NB4 (cell line): ENCODE results near the gene MYADML2.

Experiments used
- CTCF ChIP-seq: IDR thresholded peaks from one replicate; pipeline ENCODE4 v1.5.1; 2012; ENCODE audit warnings: low read depth, low read length
- MAX ChIP-seq: IDR thresholded peaks from 2 replicates; pipeline ENCODE4 v1.6.1; 2011; ENCODE audit warnings: low read depth, low read length
- MYC ChIP-seq: IDR thresholded peaks from 2 replicates; pipeline ENCODE4 v1.6.1; 2011; ENCODE audit warnings: low read depth, low read length
- POLR2A ChIP-seq: IDR thresholded peaks from 2 replicates; pipeline ENCODE4 v1.6.1; 2011; ENCODE audit warnings: mild to moderate bottlenecking; ENCODE audit not compliant: insufficient read length; ENCODE audit errors: extremely low read depth

DNA sequence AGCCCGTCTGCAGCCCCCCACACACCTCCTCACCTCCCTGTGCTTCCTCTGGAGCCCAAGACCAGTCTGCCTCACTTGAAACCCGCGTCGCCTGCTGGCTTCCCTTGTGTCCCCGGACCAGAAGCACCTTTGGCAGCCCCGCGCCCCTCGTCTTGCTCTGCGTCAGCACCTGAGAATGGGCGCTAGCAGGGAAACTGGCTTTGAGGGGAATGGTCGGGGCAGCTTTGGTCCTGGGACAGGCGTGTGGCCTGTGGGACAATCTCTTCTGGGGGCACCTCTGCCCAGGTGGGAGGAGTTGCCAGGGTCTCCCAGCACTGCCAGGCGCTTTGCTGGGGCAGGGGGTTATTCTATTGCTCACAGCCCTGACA lies 15.9 kb downstream of the MYADML2 start:
- no peak for TF ChIP-seq CTCF
- no peak for TF ChIP-seq POLR2A
- no peak for TF ChIP-seq MAX
- no peak for TF ChIP-seq MYC
